GM12892 (cell line): ENCODE measurements around the gene IFT122.
"Not testable (repeated sequence)": the region's sequence is repeated elsewhere in the genome, so short reads cannot be mapped to it uniquely, and the experiment has no call there.

Source experiments
- DNase-seq: peaks from one replicate; pipeline ENCODE4 v3.0.0; 2011; ENCODE audit not compliant: insufficient read length
- FAIRE-seq: peaks from 2 replicates; lab custom pipeline; 2011; peaks lifted over from hg19 to GRCh38; lab: Jason Lieb, UNC
- POLR2A ChIP-seq: IDR thresholded peaks from 2 replicates; pipeline ENCODE4 v1.6.1; 2011; ENCODE audit warnings: low read depth, low read length, control low read depth
- POLR2AphosphoS5 ChIP-seq: IDR thresholded peaks from 2 replicates; pipeline ENCODE4 v1.6.1; 2011; ENCODE audit warnings: low read depth, low read length, control low read depth
- TAF1 ChIP-seq: IDR thresholded peaks from 2 replicates; pipeline ENCODE4 v1.6.1; 2011; ENCODE audit warnings: low read depth, mild to moderate bottlenecking, control low read depth, low read length, borderline replicate concordance

IFT122 gene

GRCh38 chr3:129402616-129403015, 37.4 kb upstream of the IFT122 start:
- no peak for DNase-seq
- no peak for FAIRE-seq
- TF ChIP-seq TAF1 = no peak
- no peak for TF ChIP-seq POLR2A
- no peak for TF ChIP-seq POLR2AphosphoS5

- TF ChIP-seq POLR2AphosphoS5 (no peak), TAF1 (no peak), POLR2A (no peak)
- FAIRE-seq = no peak
- DNase-seq = no peak
Observed at GRCh38 chr3:129403450-129403849, 36.6 kb upstream of the IFT122 start.

GRCh38 chr3:129404130-129404529, 35.9 kb upstream of the IFT122 start:
- DNase-seq (no peak), FAIRE-seq (no peak)
- no peak for TF ChIP-seq POLR2A
- no peak for TF ChIP-seq TAF1
- TF ChIP-seq POLR2AphosphoS5 = no peak

GRCh38 chr3:129404610-129405009, 35.4 kb upstream of the IFT122 start:
- FAIRE-seq = peak; percentile 85
- no peak for DNase-seq
- TF ChIP-seq POLR2A = no peak
- no peak for TF ChIP-seq POLR2AphosphoS5
- no peak for TF ChIP-seq TAF1

GRCh38 chr3:129409541-129409940, 30.5 kb upstream of the IFT122 start:
- TF ChIP-seq POLR2AphosphoS5 = no peak
- no peak for TF ChIP-seq POLR2A
- TF ChIP-seq TAF1 = no peak
- no peak for DNase-seq
- no peak for FAIRE-seq

GRCh38 chr3:129410971-129411370, 29.1 kb upstream of the IFT122 start:
- TF ChIP-seq POLR2A (no peak), POLR2AphosphoS5 (no peak), TAF1 (no peak)
- FAIRE-seq (no peak), DNase-seq (no peak)

- TF ChIP-seq TAF1 (no peak), POLR2AphosphoS5 (no peak), POLR2A (no peak)
- no peak for FAIRE-seq
- DNase-seq = no peak
Observed at GRCh38 chr3:129412542-129413198, 27.4 kb upstream of the IFT122 start.

- not testable (repeated sequence) for FAIRE-seq, DNase-seq
Observed at GRCh38 chr3:129413238-129413637, 26.8 kb upstream of the IFT122 start.

- no peak for TF ChIP-seq POLR2AphosphoS5
- no peak for TF ChIP-seq TAF1
- no peak for TF ChIP-seq POLR2A
- DNase-seq (no peak), FAIRE-seq (peak; percentile 86)
Observed at GRCh38 chr3:129413687-129414506, 26.1 kb upstream of the IFT122 start.

GRCh38 chr3:129415378-129415777, 24.6 kb upstream of the IFT122 start:
- DNase-seq = no peak
- TF ChIP-seq TAF1 (no peak), POLR2A (no peak), POLR2AphosphoS5 (no peak)
- FAIRE-seq = no peak

- no peak for DNase-seq
- FAIRE-seq = no peak
- no peak for TF ChIP-seq POLR2A
Observed at GRCh38 chr3:129415830-129416229, 24.2 kb upstream of the IFT122 start.

GRCh38 chr3:129416415-129416814, 23.6 kb upstream of the IFT122 start:
- no peak for TF ChIP-seq TAF1
- no peak for TF ChIP-seq POLR2A
- no peak for TF ChIP-seq POLR2AphosphoS5
- FAIRE-seq (no peak), DNase-seq (no peak)
